ENCODE data around the gene PUM2.

- TF ChIP-seq ZNF274 (IDR thresholded peaks at IDR 0.05; ENCODE audit: low read depth, low read length) = no peak
- TF ChIP-seq SUZ12 (IDR thresholded peaks at IDR 0.05; ENCODE audit: extremely low read depth, insufficient read depth, insufficient read length) = no peak
These were observed 126.4 kb downstream of the PUM2 start for GRCh38 chr2:20224164-20224715.
